ENCODE results near the gene MAP7. TPM values are rescaled to one million over a fixed set of nuclear protein-coding genes. Genes with fewer than 3 reads are reported as not detected.

Gene MAP7
- total RNA-seq, 6 experiments from 2014 or later = 0.14 to 0.65 (median 0.51) TPM

DNA sequence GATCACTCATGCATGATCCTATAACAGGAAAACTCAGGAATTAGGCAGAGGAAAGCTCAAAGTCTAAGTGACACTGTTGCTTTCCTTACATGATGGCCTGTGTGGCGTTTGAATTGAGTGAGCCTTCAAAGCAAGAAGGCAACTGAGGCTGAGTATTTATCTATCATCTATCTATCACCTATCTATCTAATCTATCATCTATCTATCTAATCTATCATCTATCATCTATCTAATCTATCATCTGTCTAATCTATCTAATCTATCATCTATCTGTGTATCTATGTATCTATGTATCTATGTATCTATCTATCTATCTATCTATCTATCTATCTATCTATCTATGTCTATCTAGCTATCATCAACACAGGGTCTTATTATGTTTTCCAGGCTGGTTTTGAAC, 218.8 kb downstream of the MAP7 start:
- TF ChIP-seq, protein P1, sequence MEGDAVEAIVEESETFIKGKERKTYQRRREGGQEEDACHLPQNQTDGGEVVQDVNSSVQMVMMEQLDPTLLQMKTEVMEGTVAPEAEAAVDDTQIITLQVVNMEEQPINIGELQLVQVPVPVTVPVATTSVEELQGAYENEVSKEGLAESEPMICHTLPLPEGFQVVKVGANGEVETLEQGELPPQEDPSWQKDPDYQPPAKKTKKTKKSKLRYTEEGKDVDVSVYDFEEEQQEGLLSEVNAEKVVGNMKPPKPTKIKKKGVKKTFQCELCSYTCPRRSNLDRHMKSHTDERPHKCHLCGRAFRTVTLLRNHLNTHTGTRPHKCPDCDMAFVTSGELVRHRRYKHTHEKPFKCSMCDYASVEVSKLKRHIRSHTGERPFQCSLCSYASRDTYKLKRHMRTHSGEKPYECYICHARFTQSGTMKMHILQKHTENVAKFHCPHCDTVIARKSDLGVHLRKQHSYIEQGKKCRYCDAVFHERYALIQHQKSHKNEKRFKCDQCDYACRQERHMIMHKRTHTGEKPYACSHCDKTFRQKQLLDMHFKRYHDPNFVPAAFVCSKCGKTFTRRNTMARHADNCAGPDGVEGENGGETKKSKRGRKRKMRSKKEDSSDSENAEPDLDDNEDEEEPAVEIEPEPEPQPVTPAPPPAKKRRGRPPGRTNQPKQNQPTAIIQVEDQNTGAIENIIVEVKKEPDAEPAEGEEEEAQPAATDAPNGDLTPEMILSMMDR (IDR thresholded peaks at IDR 0.05) = no peak
- peaks cover 14% of the 10 kb centered on the region for H3K27me3 Mint-ChIP-seq (ENCODE audit: insufficient read depth)
- H3K27ac Mint-ChIP-seq = no peak overlapping the region
- no peaks in the 10 kb centered on the region for H3K9me3 Mint-ChIP-seq
- no peaks in the 10 kb centered on the region for H3K4me1 Mint-ChIP-seq (ENCODE audit: low read depth)
- no peaks in the 10 kb centered on the region for H3K36me3 Mint-ChIP-seq (ENCODE audit: low read depth)
- no peak for DNase-seq
- no peak overlapping the region for H3K4me3 Mint-ChIP-seq

DNA sequence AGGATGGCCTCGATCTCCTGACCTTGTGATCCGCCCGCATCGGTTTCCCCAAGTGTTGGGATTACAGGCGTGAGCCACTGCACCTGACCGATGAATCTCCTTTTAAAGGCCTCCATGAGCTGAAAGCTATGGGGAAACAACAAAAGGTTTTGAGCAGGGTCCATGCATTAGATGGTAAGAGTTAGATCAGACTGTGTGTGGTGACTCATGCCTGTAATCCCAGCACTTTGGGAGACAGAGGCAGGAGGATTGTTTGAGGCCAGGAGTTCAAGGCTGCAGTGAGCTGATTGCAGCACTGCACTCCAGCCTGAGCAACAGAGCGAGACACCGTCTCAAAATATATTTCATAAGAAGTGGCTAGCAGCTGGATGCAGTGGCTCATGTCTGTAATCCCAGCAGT, 219.6 kb downstream of the MAP7 start:
- H3K4me1 Mint-ChIP-seq (ENCODE audit: low read depth) = no peaks in the 10 kb centered on the region
- TF ChIP-seq, protein P1 (IDR thresholded peaks at IDR 0.05) = no peak
- no peaks in the 10 kb centered on the region for H3K36me3 Mint-ChIP-seq (ENCODE audit: low read depth)
- H3K4me3 Mint-ChIP-seq = no peak overlapping the region
- DNase-seq = no peak
- H3K27ac Mint-ChIP-seq = no peak overlapping the region
- H3K27me3 Mint-ChIP-seq (ENCODE audit: insufficient read depth) = peaks cover 13% of the 10 kb centered on the region
- no peaks in the 10 kb centered on the region for H3K9me3 Mint-ChIP-seq

DNA sequence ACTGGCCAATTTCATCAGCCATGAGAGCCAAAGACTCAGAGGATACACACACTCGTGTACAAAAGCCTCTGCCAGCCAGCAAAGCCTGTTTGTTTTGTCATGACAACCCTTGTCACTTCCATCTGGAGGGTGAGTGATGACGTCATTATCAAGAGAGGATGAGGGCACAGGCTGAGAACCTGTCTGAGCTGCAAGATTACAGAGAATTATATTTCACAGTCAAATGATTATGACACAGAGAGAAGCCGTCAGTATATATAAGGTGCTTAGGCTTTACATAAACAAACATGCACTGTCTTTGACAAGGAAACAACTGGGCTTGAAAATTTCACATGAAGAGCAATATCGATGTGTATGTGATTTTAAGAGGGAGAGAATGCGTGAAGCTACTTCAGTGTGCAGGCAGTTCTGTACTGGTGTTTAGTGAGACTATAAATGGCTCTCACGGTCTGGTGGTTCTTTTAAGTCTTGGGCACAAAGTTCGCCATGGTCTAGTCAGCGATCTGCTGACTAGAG, 224.1 kb downstream of the MAP7 start:
- Mint-ChIP-seq H3K27ac (no peak overlapping the region), H3K9me3 (no peaks in the 10 kb centered on the region), H3K4me1 (ENCODE audit: low read depth) (no peaks in the 10 kb centered on the region), H3K27me3 (ENCODE audit: insufficient read depth) (peaks cover 7% of the 10 kb centered on the region), H3K4me3 (no peak overlapping the region), H3K36me3 (ENCODE audit: low read depth) (no peaks in the 10 kb centered on the region)
- no peak for DNase-seq
- TF ChIP-seq, protein P1 (IDR thresholded peaks at IDR 0.05) = no peak

DNA sequence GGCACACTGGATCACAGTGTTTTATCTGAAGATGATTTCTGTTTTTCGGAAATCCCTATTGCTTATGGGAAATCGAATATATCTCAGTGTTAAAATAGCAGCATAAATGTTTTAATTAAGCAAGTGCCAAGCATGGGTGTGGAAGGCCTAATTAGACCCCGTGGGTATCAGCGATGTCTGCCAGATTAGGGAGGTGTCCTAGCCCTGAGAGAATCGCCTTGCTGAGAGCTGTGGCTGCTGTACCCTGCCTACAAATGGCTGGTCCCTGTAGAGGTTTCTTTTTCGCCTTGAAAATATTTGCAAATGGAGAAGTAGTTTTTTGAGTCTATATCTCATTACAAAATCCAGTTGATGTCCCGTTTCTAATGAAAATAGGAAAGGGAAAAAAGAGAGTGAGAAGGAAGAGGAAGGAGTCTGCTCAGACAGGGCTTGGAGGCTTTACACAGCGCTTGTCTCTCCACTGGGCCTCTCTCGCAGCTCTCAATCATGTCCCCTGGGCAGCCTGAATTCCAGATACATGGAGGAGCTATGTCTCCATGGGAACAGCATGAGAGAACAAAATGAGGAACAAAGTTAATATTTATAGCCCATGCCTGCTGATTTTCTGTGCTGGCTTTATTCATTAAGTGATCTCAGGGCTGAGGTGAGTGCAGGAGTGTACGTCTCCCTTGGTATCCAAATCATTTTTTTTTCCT, 225.4 kb downstream of the MAP7 start:
- H3K4me3 Mint-ChIP-seq = no peak overlapping the region
- no peak for DNase-seq
- H3K36me3 Mint-ChIP-seq (ENCODE audit: low read depth) = no peaks in the 10 kb centered on the region
- TF ChIP-seq, protein P1 (IDR thresholded peaks at IDR 0.05) = no peak
- H3K9me3 Mint-ChIP-seq = no peaks in the 10 kb centered on the region
- no peaks in the 10 kb centered on the region for H3K4me1 Mint-ChIP-seq (ENCODE audit: low read depth)
- no peak overlapping the region for H3K27ac Mint-ChIP-seq
- H3K27me3 Mint-ChIP-seq (ENCODE audit: insufficient read depth) = peaks cover 6% of the 10 kb centered on the region

DNA sequence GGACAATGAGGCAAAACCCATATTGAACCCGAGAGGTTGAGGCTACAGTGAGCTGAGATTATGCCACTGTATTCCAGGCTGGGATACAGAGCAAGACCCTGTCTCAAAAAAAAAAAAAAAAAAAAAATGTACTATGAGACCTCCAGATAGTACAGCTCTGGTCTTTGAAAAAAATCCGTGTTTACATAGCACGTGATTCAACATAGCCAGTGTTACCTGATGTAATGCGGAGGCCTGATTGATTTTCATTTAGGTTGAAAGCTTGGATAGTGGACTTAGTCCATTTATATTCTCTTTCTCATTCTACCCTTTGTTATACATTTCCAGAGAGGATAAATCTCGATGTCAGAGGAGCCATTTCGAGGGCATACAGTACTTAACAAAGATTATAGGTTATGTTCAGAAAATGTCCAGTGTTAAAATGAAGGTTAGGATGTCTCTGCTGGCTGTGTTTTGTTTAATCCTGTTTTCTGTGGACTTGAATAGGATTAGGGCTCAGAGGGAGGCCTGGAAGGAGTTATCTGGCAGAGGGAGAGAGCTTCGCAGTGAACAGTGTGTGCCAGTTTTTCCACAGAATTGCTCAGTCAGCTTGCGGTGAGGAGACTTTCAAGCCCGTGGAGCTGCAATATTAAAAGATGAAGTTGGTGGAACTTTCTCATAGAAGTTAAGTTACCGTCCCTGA, 226.7 kb downstream of the MAP7 start:
- DNase-seq = no peak
- Mint-ChIP-seq H3K4me1 (ENCODE audit: low read depth) (no peaks in the 10 kb centered on the region; the same call in 1 of the 2 replicates), H3K4me3 (no peak overlapping the region), H3K9me3 (no peaks in the 10 kb centered on the region), H3K36me3 (ENCODE audit: low read depth) (no peaks in the 10 kb centered on the region), H3K27ac (no peak overlapping the region), H3K27me3 (ENCODE audit: insufficient read depth) (peaks cover 2% of the 10 kb centered on the region; the same call in 1 of the 2 replicates)
- TF ChIP-seq, protein P1 (IDR thresholded peaks at IDR 0.05) = no peak

All from HFFc6 (cell line).